Measurements from ENCODE around the gene BOK. TPM values are rescaled to one million over a fixed set of nuclear protein-coding genes. Genes with fewer than 3 reads are reported as not detected.

BOK gene
- total RNA-seq, 1 donor from 2014 or later: 13.8 TPM

DNA sequence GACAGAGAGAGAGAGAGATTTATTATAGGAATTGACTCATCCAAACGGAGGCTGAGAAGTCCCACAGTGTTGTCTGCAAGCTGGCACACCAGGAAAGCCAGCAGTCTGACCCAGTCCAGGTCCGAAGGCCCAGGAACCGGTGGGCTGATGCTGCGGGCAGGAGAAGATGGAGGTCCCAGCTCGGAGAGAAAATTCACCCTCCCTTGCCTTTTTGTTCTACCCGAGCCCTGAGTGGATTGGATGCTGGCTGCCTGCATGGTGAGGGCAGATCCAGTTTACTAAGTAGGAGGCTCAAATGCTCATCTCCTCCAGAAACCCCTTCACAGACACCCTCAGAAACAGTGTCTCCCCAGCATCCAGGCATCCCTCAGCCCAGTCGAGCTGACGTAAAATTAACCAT, 28.0 kb upstream of the BOK start:
- H3K27ac Mint-ChIP-seq (ENCODE audit: unreplicated experiment): no peak overlapping the region
- no peak overlapping the region for H3K4me3 Mint-ChIP-seq (ENCODE audit: unreplicated experiment)
- no peak for DNase-seq
- H3K9me3 Mint-ChIP-seq (ENCODE audit: unreplicated experiment): no peaks in the 10 kb centered on the region
- no peaks in the 10 kb centered on the region for H3K4me1 Mint-ChIP-seq (ENCODE audit: low read depth, unreplicated experiment)
- peaks cover 4% of the 10 kb centered on the region for H3K27me3 Mint-ChIP-seq (ENCODE audit: unreplicated experiment)
- TF ChIP-seq CTCF (IDR thresholded peaks at IDR 0.05; ENCODE audit: partially characterized antibody, unreplicated experiment): no peak
- peaks cover 6% of the 10 kb centered on the region for H3K36me3 Mint-ChIP-seq (ENCODE audit: unreplicated experiment)

GRCh38 chr2:241531161-241531722, 27.3 kb upstream of the BOK start:
- Mint-ChIP-seq H3K4me1 (ENCODE audit: low read depth, unreplicated experiment) (no peaks in the 10 kb centered on the region), H3K9me3 (ENCODE audit: unreplicated experiment) (no peaks in the 10 kb centered on the region), H3K4me3 (ENCODE audit: unreplicated experiment) (no peak overlapping the region), H3K27ac (ENCODE audit: unreplicated experiment) (no peak overlapping the region), H3K36me3 (ENCODE audit: unreplicated experiment) (peaks cover 4% of the 10 kb centered on the region), H3K27me3 (ENCODE audit: unreplicated experiment) (peaks cover 4% of the 10 kb centered on the region)
- no peak for TF ChIP-seq CTCF (IDR thresholded peaks at IDR 0.05; ENCODE audit: partially characterized antibody, unreplicated experiment)
- no peak for DNase-seq

- peaks cover 4% of the 10 kb centered on the region for H3K27me3 Mint-ChIP-seq (ENCODE audit: unreplicated experiment)
- TF ChIP-seq CTCF (IDR thresholded peaks at IDR 0.05; ENCODE audit: partially characterized antibody, unreplicated experiment): no peak
- no peak for DNase-seq
- H3K9me3 Mint-ChIP-seq (ENCODE audit: unreplicated experiment): no peaks in the 10 kb centered on the region
- no peak overlapping the region for H3K4me3 Mint-ChIP-seq (ENCODE audit: unreplicated experiment)
- H3K36me3 Mint-ChIP-seq (ENCODE audit: unreplicated experiment): no peaks in the 10 kb centered on the region
- no peaks in the 10 kb centered on the region for H3K4me1 Mint-ChIP-seq (ENCODE audit: low read depth, unreplicated experiment)
- H3K27ac Mint-ChIP-seq (ENCODE audit: unreplicated experiment): no peak overlapping the region
Measured at GRCh38 chr2:241532168-241532567, 26.4 kb upstream of the BOK start.

DNA sequence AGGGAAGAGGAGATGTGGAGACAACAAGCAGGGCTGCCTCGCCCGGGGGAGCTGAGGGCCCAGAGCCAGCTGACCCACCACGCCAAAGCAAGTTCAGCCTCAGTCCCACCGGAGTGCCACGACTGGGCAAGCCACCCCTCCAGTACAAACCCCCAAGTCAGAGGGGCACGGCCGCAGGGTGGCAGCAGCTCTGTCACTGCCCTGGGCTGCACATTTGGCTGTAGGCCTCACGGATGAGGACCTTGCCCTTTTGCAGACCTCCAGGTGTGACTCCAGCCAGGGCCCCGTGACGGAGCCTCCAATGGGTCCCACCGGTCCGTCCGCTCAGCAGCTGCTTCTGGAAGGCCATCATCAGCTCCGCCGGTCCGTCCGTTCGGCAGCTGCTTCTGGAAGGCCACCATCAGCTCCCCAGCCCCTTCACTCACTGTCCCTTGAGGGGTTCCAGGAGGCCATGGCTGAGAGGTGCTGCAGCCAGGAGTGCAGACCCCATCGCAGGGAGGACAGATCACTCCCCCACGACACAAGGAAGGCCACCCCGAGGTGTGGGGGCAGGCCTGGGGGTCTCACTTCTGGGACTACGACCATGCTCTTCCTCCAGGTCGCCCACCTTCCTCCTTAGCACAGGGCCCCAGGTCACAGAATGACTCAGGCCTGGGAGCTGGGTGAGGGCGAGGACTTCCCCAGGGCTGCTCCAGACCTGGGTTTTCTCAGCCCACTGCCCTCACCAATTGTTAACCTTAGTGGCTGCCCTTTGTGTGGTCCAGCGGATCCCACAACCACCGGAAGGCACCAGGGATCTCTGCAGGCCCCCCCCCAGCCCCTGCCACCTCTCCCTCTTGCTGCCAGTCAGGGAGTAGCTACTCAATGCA, 25.6 kb upstream of the BOK start:
- peaks cover 4% of the 10 kb centered on the region for H3K27me3 Mint-ChIP-seq (ENCODE audit: unreplicated experiment)
- H3K27ac Mint-ChIP-seq (ENCODE audit: unreplicated experiment): no peak overlapping the region
- no peak for DNase-seq
- H3K9me3 Mint-ChIP-seq (ENCODE audit: unreplicated experiment): no peaks in the 10 kb centered on the region
- no peaks in the 10 kb centered on the region for H3K4me1 Mint-ChIP-seq (ENCODE audit: low read depth, unreplicated experiment)
- H3K4me3 Mint-ChIP-seq (ENCODE audit: unreplicated experiment): no peak overlapping the region
- H3K36me3 Mint-ChIP-seq (ENCODE audit: unreplicated experiment): no peaks in the 10 kb centered on the region
- no peak for TF ChIP-seq CTCF (IDR thresholded peaks at IDR 0.05; ENCODE audit: partially characterized antibody, unreplicated experiment)

DNA sequence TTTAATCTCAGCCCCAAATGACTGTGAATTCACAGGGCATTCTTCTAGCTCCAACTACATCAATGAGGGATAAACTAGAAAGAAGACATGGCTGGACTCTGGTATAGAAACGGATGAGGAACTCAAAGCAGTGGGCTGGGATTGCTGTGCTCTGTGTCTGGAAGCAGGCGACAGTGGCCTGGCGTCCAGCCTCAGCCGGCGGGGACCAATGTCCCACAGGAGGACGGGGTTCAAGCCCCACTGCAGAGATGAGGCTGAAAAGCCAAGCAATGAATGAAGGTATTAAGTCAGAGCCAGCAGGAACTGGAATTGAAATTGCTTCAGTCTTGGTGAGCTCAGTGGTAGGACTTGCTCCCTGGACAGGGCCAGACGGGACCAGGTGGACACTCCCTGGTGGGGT, 24.3 kb upstream of the BOK start:
- Mint-ChIP-seq H3K9me3 (ENCODE audit: unreplicated experiment) (peaks cover 3% of the 10 kb centered on the region), H3K27ac (ENCODE audit: unreplicated experiment) (no peak overlapping the region), H3K36me3 (ENCODE audit: unreplicated experiment) (no peaks in the 10 kb centered on the region), H3K4me1 (ENCODE audit: low read depth, unreplicated experiment) (no peaks in the 10 kb centered on the region), H3K4me3 (ENCODE audit: unreplicated experiment) (no peak overlapping the region), H3K27me3 (ENCODE audit: unreplicated experiment) (peaks cover 4% of the 10 kb centered on the region)
- TF ChIP-seq CTCF (IDR thresholded peaks at IDR 0.05; ENCODE audit: partially characterized antibody, unreplicated experiment): no peak
- DNase-seq: no peak
